CD4-positive, alpha-beta memory T cell (primary cell): ENCODE data around the gene CDR2L. TPM values are rescaled to one million over a fixed set of nuclear protein-coding genes. Genes with fewer than 3 reads are reported as not detected.
"Not testable (repeated sequence)": the region's sequence is repeated elsewhere in the genome, so short reads cannot be mapped to it uniquely, and the experiment has no call there.

Source experiments
- CTCF ChIA-PET: fragments of 350-600 bp; sonication (Branson Sonifier 250); formaldehyde crosslinking; loops from one replicate; lab custom pipeline; 2021; ENCODE audit warnings: inconsistent platforms; ENCODE audit not compliant: partially characterized antibody; lab: Charles Lee
- POLR2A ChIA-PET: fragments of 350-600 bp; sonication (Branson Sonifier 250); formaldehyde crosslinking; loops from one replicate; lab custom pipeline; 2021; ENCODE audit not compliant: partially characterized antibody; lab: Charles Lee
- DNase-seq, 5 donors: peaks; one replicate each; pipeline versions ENCODE4 v3.0.0 to v3.0.0-alpha.2; 2020 to 2022; ENCODE audit warnings: mixed read lengths in 1 of 5
- H3K27ac ChIP-seq: one replicate; pipeline ENCODE4 v1.7.0; 2013; ENCODE audit warnings: low read depth, low read length
- H3K27me3 ChIP-seq: 2 replicates; pipeline ENCODE4 v1.7.0; 2013; ENCODE audit warnings: mild to moderate bottlenecking, low read length, moderate library complexity; ENCODE audit not compliant: insufficient read depth
- H3K36me3 ChIP-seq: 2 replicates; pipeline ENCODE4 v1.7.0; 2013; ENCODE audit warnings: mild to moderate bottlenecking, low read length, moderate library complexity; ENCODE audit not compliant: insufficient read depth
- H3K4me1 ChIP-seq: 2 replicates; pipeline ENCODE4 v1.7.0; 2013; ENCODE audit warnings: mild to moderate bottlenecking, low read length, moderate library complexity; ENCODE audit not compliant: insufficient read depth
- H3K4me3 ChIP-seq, 2 donors: one replicate each; pipeline ENCODE4 v1.7.0; 2013; ENCODE audit warnings: low read length in 2 of 2, mild to moderate bottlenecking in 1 of 2
- H3K9me3 ChIP-seq, 2 donors: one replicate each; pipeline ENCODE4 v1.7.0; 2013; ENCODE audit warnings: low read length in 2 of 2, control low read depth in 1 of 2; ENCODE audit not compliant: control insufficient read depth in 1 of 2
- H3K27ac Mint-ChIP-seq, 7 donors: one replicate each; pipeline ENCODE4 v1.8.0; 2020 to 2021; ENCODE audit warnings: mixed read lengths in 7 of 7, mild to moderate bottlenecking in 6 of 7, inconsistent platforms in 3 of 7, moderate library complexity in 3 of 7
- H3K27me3 Mint-ChIP-seq, 2 donors: one replicate each; pipeline ENCODE4 v1.8.0; 2020 to 2021; ENCODE audit warnings: mixed read lengths in 2 of 2
- H3K36me3 Mint-ChIP-seq, 2 donors: one replicate each; pipeline ENCODE4 v1.8.0; 2020 to 2021; ENCODE audit warnings: mixed read lengths in 2 of 2, inconsistent platforms in 1 of 2, mild to moderate bottlenecking in 1 of 2
- H3K4me1 Mint-ChIP-seq, 4 donors: one replicate each; pipeline ENCODE4 v1.8.0; 2020 to 2021; ENCODE audit warnings: mixed read lengths in 4 of 4, mild to moderate bottlenecking in 1 of 4
- H3K4me3 Mint-ChIP-seq, 8 donors: one replicate each; pipeline ENCODE4 v1.8.0; 2020 to 2021; ENCODE audit warnings: mixed read lengths in 8 of 8, mild to moderate bottlenecking in 7 of 8, moderate library complexity in 6 of 8, inconsistent platforms in 3 of 8
- H3K9me3 Mint-ChIP-seq, 8 donors: one replicate each; pipeline ENCODE4 v1.8.0; 2020 to 2021; ENCODE audit warnings: mixed read lengths in 8 of 8, mild to moderate bottlenecking in 5 of 8, inconsistent platforms in 3 of 8, moderate library complexity in 1 of 8
- intact Hi-C: fragments of 100-400 bp; cut with micrococcal nuclease; formaldehyde crosslinking; loops from one replicate; pipeline ENCODE4 v1.15.1; 2023
- polyA plus RNA-seq, 2 donors: library from polyadenylated mRNA; unstranded; fragments of 300-500 nt; fragmentation: Illumina TruSeq; gene quantifications; one replicate each; pipeline ENCODE4 v1.2.3, GENCODE V29; 2021
- total RNA-seq, 2 experiments: library from RNA; stranded (reverse); gene quantifications; one replicate each; pipeline ENCODE4 v1.2.3, GENCODE V29; 2021

Gene CDR2L
- total and polyA plus RNA-seq, 4 experiments from 2014 or later: 0.08 to 0.20 TPM; not detected in 2

- H3K9me3 Mint-ChIP-seq, H3K27me3 Mint-ChIP-seq, DNase-seq, H3K4me3 Mint-ChIP-seq, H3K9me3 ChIP-seq, intact Hi-C loops, H3K27me3 ChIP-seq, H3K27ac ChIP-seq, POLR2A ChIA-PET, H3K4me3 ChIP-seq: not testable (repeated sequence)
- Histone ChIP-seq H3K36me3 (peaks cover 35% of the 10 kb centered on the region), H3K4me1 (peaks cover 23% of the 10 kb centered on the region)
- Mint-ChIP-seq H3K36me3 (peaks cover 21 to 48% of the 10 kb centered on the region in 2 donors), H3K27ac (peak overlapping the region in 2 of 7 donors; percentile 13 to 37), H3K4me1 (peaks cover 22 to 49% (median 34%) of the 10 kb centered on the region in 4 donors)
- CTCF ChIA-PET: interaction anchor here (1.4 kb wide), 1 partner anchor 82 kb away, joined by 4 read pairs; no protein-coding TSS in a partner anchor
Measured at GRCh38 chr17:75043789-75044188, 56.4 kb downstream of the CDR2L start.

- intact Hi-C loops: no loop called here
- peaks cover 30% of the 10 kb centered on the region for H3K4me1 ChIP-seq
- no peaks in the 10 kb centered on the region for H3K27me3 ChIP-seq
- no peak for DNase-seq
- H3K4me3 ChIP-seq: no peak overlapping the region
- ChIA-PET CTCF (interaction anchor here (1.4 kb wide), 1 partner anchor 83 kb away, joined by 4 read pairs; no protein-coding TSS in a partner anchor), POLR2A (interaction anchor here (1.3 kb wide), 1 partner anchor 8 kb away, joined by 5 read pairs; no protein-coding TSS in a partner anchor)
- H3K36me3 ChIP-seq: peaks cover 26% of the 10 kb centered on the region
- peaks cover 28 to 58% (median 41%) of the 10 kb centered on the region in 4 donors for H3K4me1 Mint-ChIP-seq
- H3K36me3 Mint-ChIP-seq: peaks cover 15 to 47% of the 10 kb centered on the region in 2 donors
- H3K9me3 ChIP-seq: no peaks in the 10 kb centered on the region
- peak overlapping the region in 6 of 7 donors; percentile 22 to 83 (median 62) for H3K27ac Mint-ChIP-seq
- peak overlapping the region in 6 of 8 donors; percentile 39 to 64 (median 50) for H3K4me3 Mint-ChIP-seq
- no peak overlapping the region for H3K27ac ChIP-seq
- no peaks in the 10 kb centered on the region for H3K27me3 Mint-ChIP-seq
- H3K9me3 Mint-ChIP-seq: no peaks in the 10 kb centered on the region
Measured at GRCh38 chr17:75044716-75045115, 57.3 kb downstream of the CDR2L start.

- H3K9me3 Mint-ChIP-seq, DNase-seq, H3K9me3 ChIP-seq, H3K27me3 ChIP-seq, H3K27me3 Mint-ChIP-seq: not testable (repeated sequence)
- H3K4me1 Mint-ChIP-seq: peaks cover 25 to 61% (median 40%) of the 10 kb centered on the region in 4 donors
- peak overlapping the region; percentile 94 to 100 (median 97) for H3K4me3 Mint-ChIP-seq
- H3K27ac ChIP-seq: peak overlapping the region; percentile 85
- ChIA-PET CTCF (interaction anchor here (0.9 to 3.5 kb wide), 3 partner anchors 10 to 68 kb away, joined by 3 to 16 read pairs (median 3); partner anchors contain the start of gene MRPL58), POLR2A (interaction anchor here (1.0 to 4.9 kb wide), 11 partner anchors 10 to 360 kb away, joined by 3 to 119 read pairs (median 9); partner anchors contain the start of genes ARMC7, GRB2, MRPL58 and SLC16A5)
- peaks cover 30% of the 10 kb centered on the region for H3K4me1 ChIP-seq
- peaks cover 13% of the 10 kb centered on the region for H3K36me3 ChIP-seq
- peak overlapping the region; percentile 40 to 96 for H3K4me3 ChIP-seq
- H3K36me3 Mint-ChIP-seq: peaks cover 7 to 39% of the 10 kb centered on the region in 2 donors
- intact Hi-C loops: loop anchor here (1.0 to 2.0 kb wide), 4 partner anchors 13 to 621 kb away; partner anchors contain the start of genes HID1, MRPL58, RECQL5 and SAP30BP
- peak overlapping the region; percentile 93 to 98 (median 97) for H3K27ac Mint-ChIP-seq
Measured at GRCh38 chr17:75045946-75046406, 58.5 kb downstream of the CDR2L start.

- Histone ChIP-seq H3K36me3 (peaks cover 7% of the 10 kb centered on the region), H3K9me3 (no peaks in the 10 kb centered on the region), H3K4me1 (peaks cover 30% of the 10 kb centered on the region), H3K4me3 (peak within 1 kb of the TSS; percentile 62 to 96), H3K27ac (peak within 1 kb of the TSS; percentile 85), H3K27me3 (no peaks in the 10 kb centered on the region)
- Mint-ChIP-seq H3K27ac (peak within 1 kb of the TSS; percentile 96 to 98 (median 97)), H3K27me3 (no peaks in the 10 kb centered on the region), H3K4me3 (peak within 1 kb of the TSS; percentile 95 to 100 (median 97)), H3K36me3 (peaks cover 8 to 39% of the 10 kb centered on the region in 2 donors), H3K9me3 (no peaks in the 10 kb centered on the region), H3K4me1 (peaks cover 25 to 62% (median 40%) of the 10 kb centered on the region in 4 donors)
- DNase-seq: peak; percentile 92 to 95 (median 94)
- ChIA-PET POLR2A (interaction anchor here (0.5 to 4.9 kb wide), 18 partner anchors 10 to 1520 kb away, joined by 3 to 119 read pairs (median 4); partner anchors contain the start of genes ARMC7, GRB2, MRPL58 and SLC16A5), CTCF (interaction anchor here (0.9 to 3.5 kb wide), 3 partner anchors 11 to 67 kb away, joined by 3 to 16 read pairs (median 3); partner anchors contain the start of gene MRPL58)
- intact Hi-C loops: loop anchor here (1.0 to 2.0 kb wide), 7 partner anchors 10 to 620 kb away; partner anchors contain the start of genes ARMC7, HID1, MRPL58 and RECQL5
Measured at GRCh38 chr17:75046407-75047289, 59.2 kb downstream of the CDR2L start, which contains the start of the genes ATP5PD and KCTD2. TSS of gene ATP5PD (minus strand) at chr17:75046969. CDS start at chr17:75042650, 4,319 bp downstream. TSS of gene KCTD2 (plus strand) at chr17:75047225. CDS start at chr17:75047251, 26 bp downstream.

- Mint-ChIP-seq H3K27me3 (no peaks in the 10 kb centered on the region), H3K9me3 (no peaks in the 10 kb centered on the region), H3K4me3 (peak overlapping the region; percentile 87 to 100 (median 95)), H3K36me3 (peaks cover 14 to 34% of the 10 kb centered on the region in 2 donors), H3K4me1 (peaks cover 25 to 60% (median 41%) of the 10 kb centered on the region in 4 donors), H3K27ac (peak overlapping the region; percentile 88 to 98 (median 92))
- peak in 3 of 5 donors; percentile 11 to 53 (median 22) for DNase-seq
- Histone ChIP-seq H3K9me3 (no peaks in the 10 kb centered on the region), H3K4me1 (peaks cover 30% of the 10 kb centered on the region), H3K27me3 (no peaks in the 10 kb centered on the region), H3K4me3 (peak overlapping the region; percentile 51 to 62), H3K36me3 (peaks cover 5% of the 10 kb centered on the region), H3K27ac (peak overlapping the region; percentile 53)
- intact Hi-C loops: loop anchor here (1.0 to 2.0 kb wide), 6 partner anchors 11 to 619 kb away; partner anchors contain the start of genes ARMC7, HID1, RECQL5 and SAP30BP
- ChIA-PET CTCF (interaction anchor here (1.6 to 3.5 kb wide), 4 partner anchors 12 to 310 kb away, joined by 3 to 16 read pairs (median 14); partner anchors contain the start of gene MRPL58), POLR2A (interaction anchor here (0.8 to 4.9 kb wide), 17 partner anchors 11 to 358 kb away, joined by 3 to 119 read pairs (median 4); partner anchors contain the start of genes ARMC7, CDR2L, GRB2 and JPT1)
Measured at GRCh38 chr17:75047398-75048098, 60.1 kb downstream of the CDR2L start.
